ENCODE measurements around the gene ABHD2.

GRCh38 chr15:89130201-89130600 is 41.9 kb downstream of the ABHD2 start:
- TF ChIP-seq POLR2A (IDR thresholded peaks at IDR 0.05) (no peak), CTCF (IDR thresholded peaks at IDR 0.05) (no peak)
